Ovary (tissue), 3 donors: ENCODE results near the gene MIER2.

Experiments used
- CTCF ChIP-seq, 3 donors: fragments of 450-650 bp in 2 of 3; fragments of 200-600 bp in 1 of 3; IDR thresholded peaks; one replicate each; pipeline versions ENCODE4 v1.5.1 to v1.8.0; 2016 to 2022; ENCODE audit warnings: antibody characterized with exemption in 3 of 3, mild to moderate bottlenecking in 1 of 3
- POLR2A ChIP-seq: fragments of 450-650 bp; IDR thresholded peaks from one replicate; pipeline ENCODE4 v1.6.1; 2017; ENCODE audit warnings: antibody characterized with exemption, mild to moderate bottlenecking, moderate library complexity
- donor health status: DM: no; HTN: no; CAD: no.

GRCh38 chr19:310141-310651 is 34.4 kb downstream of the MIER2 start:
- TF ChIP-seq CTCF (IDR thresholded peaks at IDR 0.05) (no peak), POLR2A (no peak)
